ENCODE data around the gene ZNF471.

ZNF471 gene

DNA sequence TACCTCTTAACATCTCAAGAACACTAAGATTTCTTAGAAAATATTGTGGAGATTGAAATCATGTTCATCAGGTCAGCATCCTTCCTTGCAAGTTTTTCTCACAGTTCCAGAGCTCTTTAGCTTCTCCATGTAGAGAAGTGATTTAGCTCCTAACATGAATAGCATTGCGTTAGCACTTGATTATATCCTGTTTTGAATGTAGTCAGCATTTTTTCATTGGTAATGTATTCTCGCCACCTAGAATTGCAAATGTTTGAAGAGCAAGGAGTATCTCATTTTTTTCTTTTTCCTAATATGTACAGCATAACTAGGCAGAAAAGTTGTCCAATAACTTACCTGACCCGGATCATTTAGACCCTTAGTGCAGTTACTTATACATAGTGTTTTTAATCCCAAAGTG lies 66.3 kb downstream of the ZNF471 start:
- peaks cover 8% of the 10 kb centered on the region for H3K9me3 ChIP-seq (ENCODE audit: control insufficient read depth, low read length)
- H3K4me3 ChIP-seq (ENCODE audit: insufficient read depth, low read depth, low read length): no peak overlapping the region
- peaks cover 59% of the 10 kb centered on the region for H3K36me3 ChIP-seq (ENCODE audit: control insufficient read depth, insufficient read depth, low read length)
- 98 to 100% methylated on average over 3 of the region's 3 CpGs for WGBS, 2 experiments
- H3K27ac ChIP-seq (ENCODE audit: insufficient read depth, low read depth, low read length, poor library complexity, severe bottlenecking): no peak overlapping the region
- no peaks in the 10 kb centered on the region for H3K27me3 ChIP-seq (ENCODE audit: control insufficient read depth, insufficient read depth, low read length, poor library complexity, severe bottlenecking)
- no peaks in the 10 kb centered on the region for H3K4me1 ChIP-seq (ENCODE audit: control insufficient read depth, insufficient read depth, low read length)

DNA sequence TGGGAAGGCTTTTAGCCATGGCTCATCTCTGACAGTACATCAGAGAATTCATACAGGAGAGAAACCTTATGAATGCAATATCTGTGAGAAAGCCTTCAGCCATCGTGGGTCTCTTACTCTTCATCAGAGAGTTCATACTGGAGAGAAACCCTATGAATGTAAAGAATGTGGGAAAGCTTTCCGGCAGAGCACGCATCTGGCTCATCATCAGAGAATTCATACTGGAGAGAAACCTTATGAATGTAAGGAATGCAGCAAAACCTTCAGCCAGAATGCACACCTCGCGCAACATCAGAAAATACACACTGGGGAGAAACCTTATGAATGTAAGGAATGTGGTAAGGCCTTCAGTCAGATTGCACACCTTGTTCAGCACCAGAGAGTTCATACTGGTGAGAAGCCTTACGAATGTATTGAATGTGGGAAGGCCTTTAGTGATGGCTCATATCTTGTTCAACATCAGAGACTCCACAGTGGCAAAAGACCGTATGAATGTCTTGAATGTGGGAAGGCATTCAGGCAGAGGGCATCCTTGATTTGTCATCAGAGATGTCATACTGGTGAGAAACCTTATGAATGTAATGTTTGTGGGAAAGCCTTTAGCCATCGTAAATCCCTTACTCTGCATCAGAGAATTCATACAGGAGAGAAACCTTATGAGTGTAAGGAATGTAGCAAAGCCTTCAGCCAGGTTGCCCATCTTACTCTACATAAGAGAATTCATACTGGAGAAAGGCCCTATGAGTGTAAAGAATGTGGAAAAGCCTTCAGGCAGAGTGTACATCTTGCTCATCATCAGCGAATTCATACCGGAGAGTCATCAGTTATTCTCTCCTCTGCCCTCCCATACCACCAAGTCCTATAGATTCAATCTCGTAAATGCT lies 70.3 kb downstream of the ZNF471 start:
- 96% methylated on average over 11 of the region's 11 CpGs for WGBS, 2 experiments
- no peak overlapping the region for H3K4me3 ChIP-seq (ENCODE audit: insufficient read depth, low read depth, low read length)
- peaks cover 12% of the 10 kb centered on the region for H3K9me3 ChIP-seq (ENCODE audit: control insufficient read depth, low read length)
- H3K27ac ChIP-seq (ENCODE audit: insufficient read depth, low read depth, low read length, poor library complexity, severe bottlenecking): no peak overlapping the region
- no peaks in the 10 kb centered on the region for H3K4me1 ChIP-seq (ENCODE audit: control insufficient read depth, insufficient read depth, low read length)
- peaks cover 32% of the 10 kb centered on the region for H3K36me3 ChIP-seq (ENCODE audit: control insufficient read depth, insufficient read depth, low read length)
- no peaks in the 10 kb centered on the region for H3K27me3 ChIP-seq (ENCODE audit: control insufficient read depth, insufficient read depth, low read length, poor library complexity, severe bottlenecking)
